Endodermal cell (in vitro differentiated cells): ENCODE data around the gene GRAMD2B. TPM values are rescaled to one million over a fixed set of nuclear protein-coding genes. Genes with fewer than 3 reads are reported as not detected.

ENCODE experiments used
- DNase-seq: peaks from one replicate; pipeline ENCODE4 v3.0.0-alpha.2; 2017
- H3K27ac ChIP-seq: 2 replicates; pipeline ENCODE4 v1.5.1; 2013; ENCODE audit warnings: mild to moderate bottlenecking, low read depth, low read length, moderate library complexity
- H3K27me3 ChIP-seq: 2 replicates; pipeline ENCODE4 v1.6.1; 2013; ENCODE audit warnings: mild to moderate bottlenecking, low read length, moderate library complexity; ENCODE audit not compliant: insufficient read depth, control insufficient read depth, poor library complexity, severe bottlenecking
- H3K36me3 ChIP-seq: 2 replicates; pipeline ENCODE4 v1.7.0; 2013; ENCODE audit warnings: mild to moderate bottlenecking, low read length, moderate library complexity; ENCODE audit not compliant: control insufficient read depth, insufficient read depth
- H3K4me1 ChIP-seq: one replicate; pipeline ENCODE4 v1.7.0; 2013; ENCODE audit warnings: low read length; ENCODE audit not compliant: control insufficient read depth, insufficient read depth
- H3K4me3 ChIP-seq: 2 replicates; pipeline ENCODE4 v1.5.1; 2013; ENCODE audit warnings: mild to moderate bottlenecking, low read length, moderate library complexity
- H3K9ac ChIP-seq: 2 replicates; pipeline ENCODE4 v1.6.1; 2013; ENCODE audit warnings: mild to moderate bottlenecking, low read length, moderate library complexity; ENCODE audit not compliant: poor library complexity, severe bottlenecking; ENCODE audit errors: extremely low read depth
- H3K9me3 ChIP-seq: 2 replicates; pipeline ENCODE4 v1.6.1; 2013; ENCODE audit warnings: mild to moderate bottlenecking, low read length, moderate library complexity; ENCODE audit not compliant: control insufficient read depth
- H3K27ac Mint-ChIP-seq: 2 replicates; pipeline ENCODE4 v1.8.0; 2020; ENCODE audit warnings: mixed read lengths
- H3K27me3 Mint-ChIP-seq: 2 replicates; pipeline ENCODE4 v1.8.0; 2021; ENCODE audit warnings: mild to moderate bottlenecking, mixed read lengths; ENCODE audit not compliant: insufficient read depth
- H3K36me3 Mint-ChIP-seq: 2 replicates; pipeline ENCODE4 v1.8.0; 2020; ENCODE audit warnings: low read depth, mixed read lengths
- H3K4me1 Mint-ChIP-seq: 2 replicates; pipeline ENCODE4 v1.8.0; 2020; ENCODE audit warnings: mixed read lengths
- H3K4me3 Mint-ChIP-seq: 2 replicates; pipeline ENCODE4 v1.8.0; 2020; ENCODE audit warnings: mild to moderate bottlenecking, moderate library complexity, mixed read lengths
- H3K9me3 Mint-ChIP-seq: 2 replicates; pipeline ENCODE4 v1.8.0; 2020; ENCODE audit warnings: mild to moderate bottlenecking, mixed read lengths
- WGBS, 2 experiments: methylation state at CpG; one replicate each; pipeline versions ENCODE4 v1.1.5 to v1.1.7; 2013; ENCODE audit warnings: missing lambda C conversion rate in 2 of 2, mixed read lengths in 1 of 2; ENCODE audit not compliant: insufficient coverage in 1 of 2, insufficient read length in 1 of 2; 5-methylcytosine and 5-hydroxymethylcytosine counted together
- total RNA-seq, 2 donors: library from RNA; stranded (reverse); fragmentation: NEBNext Ultra II Directional in 1 of 2; extraction: Animal tissue kit (Norgen Biotek cat#: 25700) in 1 of 2; gene quantifications; 2 replicates in 1 of 2; 3 replicates in 1 of 2; pipeline ENCODE4 v1.2.1, GENCODE V29; 2021
- TF ChIP-seq, protein P1 (sequence below): fragments of 200-600 bp; sonication (generic); conservative IDR thresholded peaks from 2 replicates; pipeline ENCODE4 v1.5.0; 2021; ENCODE audit warnings: antibody characterized with exemption, mild to moderate bottlenecking

The GRAMD2B gene
- total RNA-seq, 2 donors from 2014 or later, result 8.4 to 11.1 TPM

DNA sequence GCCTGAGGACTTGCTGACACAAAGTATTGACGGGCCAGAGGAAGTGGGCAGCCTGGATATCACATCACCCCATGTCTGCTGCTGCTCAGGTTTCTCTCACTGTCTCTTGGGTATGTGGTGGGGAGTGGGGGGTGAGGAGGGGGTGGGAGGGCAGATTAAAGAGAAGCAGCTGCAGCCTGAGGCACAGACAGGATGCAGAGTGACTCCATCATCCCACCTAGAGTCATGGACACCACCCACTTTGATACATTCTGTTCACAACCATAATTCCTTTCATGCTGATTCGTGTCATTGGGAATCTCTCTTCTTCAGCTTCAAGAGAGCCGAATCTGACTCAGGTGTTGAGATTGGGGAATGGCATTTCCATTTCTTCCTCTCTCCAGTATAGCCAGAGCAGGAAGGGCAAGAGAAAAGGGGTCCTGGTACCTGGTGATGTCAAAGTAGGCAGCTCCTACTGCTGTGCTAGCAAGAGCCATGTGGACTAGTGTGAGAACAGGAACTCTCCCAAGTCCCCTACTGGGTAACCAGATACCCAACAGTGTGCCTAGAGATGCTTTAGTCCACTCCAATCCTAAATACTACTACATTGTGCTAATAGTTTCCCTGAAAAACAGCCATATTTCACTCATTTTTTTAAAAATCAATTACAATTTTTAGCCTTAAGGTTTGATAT is 22.4 kb downstream of the GRAMD2B start:
- Mint-ChIP-seq H3K27me3 (no peaks in the 10 kb centered on the region), H3K36me3 (peaks cover 10% of the 10 kb centered on the region), H3K9me3 (no peaks in the 10 kb centered on the region), H3K4me3 (no peak overlapping the region), H3K27ac (no peak overlapping the region), H3K4me1 (peaks cover 37% of the 10 kb centered on the region)
- no peaks in the 10 kb centered on the region for H3K36me3 ChIP-seq
- 93% methylated on average over 3 of the region's 3 CpGs; no CpG with 5 or more reads in 1 of the 2 experiments for WGBS, 2 experiments
- H3K27me3 ChIP-seq, result no peaks in the 10 kb centered on the region
- peaks cover 6% of the 10 kb centered on the region for H3K4me1 ChIP-seq
- H3K9ac ChIP-seq, result no peak overlapping the region
- DNase-seq, result no peak
- H3K4me3 ChIP-seq, result no peak overlapping the region
- TF ChIP-seq, protein P1, sequence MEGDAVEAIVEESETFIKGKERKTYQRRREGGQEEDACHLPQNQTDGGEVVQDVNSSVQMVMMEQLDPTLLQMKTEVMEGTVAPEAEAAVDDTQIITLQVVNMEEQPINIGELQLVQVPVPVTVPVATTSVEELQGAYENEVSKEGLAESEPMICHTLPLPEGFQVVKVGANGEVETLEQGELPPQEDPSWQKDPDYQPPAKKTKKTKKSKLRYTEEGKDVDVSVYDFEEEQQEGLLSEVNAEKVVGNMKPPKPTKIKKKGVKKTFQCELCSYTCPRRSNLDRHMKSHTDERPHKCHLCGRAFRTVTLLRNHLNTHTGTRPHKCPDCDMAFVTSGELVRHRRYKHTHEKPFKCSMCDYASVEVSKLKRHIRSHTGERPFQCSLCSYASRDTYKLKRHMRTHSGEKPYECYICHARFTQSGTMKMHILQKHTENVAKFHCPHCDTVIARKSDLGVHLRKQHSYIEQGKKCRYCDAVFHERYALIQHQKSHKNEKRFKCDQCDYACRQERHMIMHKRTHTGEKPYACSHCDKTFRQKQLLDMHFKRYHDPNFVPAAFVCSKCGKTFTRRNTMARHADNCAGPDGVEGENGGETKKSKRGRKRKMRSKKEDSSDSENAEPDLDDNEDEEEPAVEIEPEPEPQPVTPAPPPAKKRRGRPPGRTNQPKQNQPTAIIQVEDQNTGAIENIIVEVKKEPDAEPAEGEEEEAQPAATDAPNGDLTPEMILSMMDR, result no peak
- H3K27ac ChIP-seq, result no peak overlapping the region
- H3K9me3 ChIP-seq, result no peaks in the 10 kb centered on the region

DNA sequence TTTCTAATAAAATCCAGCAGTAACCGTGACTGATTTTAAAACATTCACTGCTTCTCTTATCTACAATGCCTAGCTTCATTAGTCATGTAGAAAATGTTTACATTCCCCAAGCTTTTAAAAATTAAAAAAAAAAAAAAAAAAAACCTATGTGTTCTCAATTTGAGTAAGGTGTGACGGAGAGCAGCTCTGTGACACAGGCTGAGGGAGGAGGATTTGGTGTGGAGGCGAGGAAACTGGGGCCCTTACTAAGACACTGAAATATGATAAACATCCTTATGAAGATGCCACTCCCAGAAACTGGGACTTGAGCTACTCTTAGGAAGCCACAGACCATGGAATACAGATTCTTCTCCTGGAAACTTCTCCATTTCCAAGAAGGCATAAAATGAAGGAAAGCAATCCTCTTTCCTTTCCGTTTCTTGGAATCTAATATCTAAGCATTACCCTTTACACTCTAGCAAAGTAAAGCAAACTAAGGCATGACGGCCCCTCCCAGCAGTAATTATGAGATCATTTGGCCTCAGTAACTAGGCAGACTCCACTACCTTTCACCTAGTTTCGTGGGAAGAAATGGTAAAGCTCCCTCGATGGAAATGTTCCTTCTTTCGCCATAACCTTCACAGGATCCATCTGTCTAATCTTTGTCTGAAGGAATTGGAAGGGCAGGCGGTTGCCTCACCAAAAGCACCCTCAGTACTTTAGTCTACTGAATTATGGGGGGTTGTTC is 23.5 kb downstream of the GRAMD2B start:
- DNase-seq, result no peak
- Mint-ChIP-seq H3K27ac (no peak overlapping the region), H3K4me3 (no peak overlapping the region), H3K36me3 (peaks cover 14% of the 10 kb centered on the region), H3K4me1 (peaks cover 40% of the 10 kb centered on the region), H3K9me3 (no peaks in the 10 kb centered on the region), H3K27me3 (no peaks in the 10 kb centered on the region)
- peaks cover 6% of the 10 kb centered on the region for H3K4me1 ChIP-seq
- H3K9me3 ChIP-seq, result no peaks in the 10 kb centered on the region
- 80 to 86% methylated on average over 3 to 9 of the region's 9 CpGs for WGBS, 2 experiments
- H3K27me3 ChIP-seq, result no peaks in the 10 kb centered on the region
- no peak overlapping the region for H3K4me3 ChIP-seq
- no peak overlapping the region for H3K9ac ChIP-seq
- TF ChIP-seq, protein P1, result no peak
- H3K36me3 ChIP-seq, result no peaks in the 10 kb centered on the region
- H3K27ac ChIP-seq, result no peak overlapping the region

GRCh38 chr5:126448720-126449119 is 25.5 kb downstream of the GRAMD2B start:
- H3K36me3 ChIP-seq, result no peaks in the 10 kb centered on the region
- Mint-ChIP-seq H3K4me3 (no peak overlapping the region), H3K4me1 (peaks cover 30% of the 10 kb centered on the region), H3K9me3 (peaks cover 2% of the 10 kb centered on the region), H3K27ac (no peak overlapping the region), H3K27me3 (no peaks in the 10 kb centered on the region), H3K36me3 (peaks cover 17% of the 10 kb centered on the region)
- no peaks in the 10 kb centered on the region for H3K4me1 ChIP-seq
- H3K9ac ChIP-seq, result no peak overlapping the region
- 82 to 83% methylated on average over 6 to 8 of the region's 8 CpGs for WGBS, 2 experiments
- H3K27me3 ChIP-seq, result no peaks in the 10 kb centered on the region
- no peak overlapping the region for H3K27ac ChIP-seq
- no peak for DNase-seq
- no peak overlapping the region for H3K4me3 ChIP-seq
- H3K9me3 ChIP-seq, result no peaks in the 10 kb centered on the region
- TF ChIP-seq, protein P1, result no peak
